IMR-90 (cell line): Measurements from ENCODE around the gene TGM1. TPM values are rescaled to one million over a fixed set of nuclear protein-coding genes. Genes with fewer than 3 reads are reported as not detected.

Source experiments
- ATAC-seq: fragments of 200-7000 bp; cut with Tn5 transposase; 2 replicates; pipeline ENCODE4 v1.9.1; 2020; ENCODE audit warnings: low read depth, mild to moderate bottlenecking, moderate library complexity
- BruUV-seq: library from RNA; stranded (reverse); fragments of 400-500 nt; replicated peaks from 2 replicates; lab custom pipeline; 2021; lab: Mats Ljungman, UMichigan
- CTCF ChIA-PET: fragments of 300-600 bp; formaldehyde crosslinking; extraction: SDS; loops from one replicate; lab custom pipeline; 2021; ENCODE audit warnings: antibody characterized with exemption; lab: Yijun Ruan, JAX
- POLR2A ChIA-PET: fragments of 300-600 bp; sonication (Branson Sonifier 250); formaldehyde crosslinking; loops from one replicate; lab custom pipeline; 2022; ENCODE audit warnings: antibody characterized with exemption; ENCODE audit not compliant: unreplicated experiment; lab: Charles Lee
- DNase-seq: peaks from one replicate; pipeline ENCODE4 v3.0.0; 2013
- H2AFZ ChIP-seq: replicated peaks from 2 replicates; pipeline ENCODE3; 2013; ENCODE audit warnings: low read length, mild to moderate bottlenecking; ENCODE audit not compliant: poor library complexity
- H2AK5ac ChIP-seq: 2 replicates; pipeline ENCODE4 v1.6.1; 2013; ENCODE audit warnings: low read depth, low read length, inconsistent platforms
- H2AK9ac ChIP-seq: replicated peaks from 2 replicates; pipeline ENCODE3; 2013; ENCODE audit warnings: mild to moderate bottlenecking, low read depth, low read length, moderate library complexity; ENCODE audit not compliant: poor library complexity
- H2BK120ac ChIP-seq: 2 replicates; pipeline ENCODE4 v1.6.1; 2013; ENCODE audit warnings: low read depth, low read length, inconsistent platforms
- H2BK15ac ChIP-seq: 3 replicates; pipeline ENCODE4 v1.6.1; 2013; ENCODE audit warnings: low read depth, low read length, inconsistent platforms
- H2BK20ac ChIP-seq: 2 replicates; pipeline ENCODE4 v1.6.1; 2013; ENCODE audit warnings: low read depth, mild to moderate bottlenecking, inconsistent platforms, low read length, moderate library complexity
- H2BK5ac ChIP-seq: 2 replicates; pipeline ENCODE4 v1.6.1; 2013; ENCODE audit warnings: mild to moderate bottlenecking, low read depth, low read length, inconsistent platforms; ENCODE audit not compliant: poor library complexity, severe bottlenecking
- H3K14ac ChIP-seq: replicated peaks from 2 replicates; pipeline ENCODE4 v1.6.1; 2013; ENCODE audit warnings: low read depth, low read length, inconsistent platforms
- H3K18ac ChIP-seq: 2 replicates; pipeline ENCODE4 v1.6.1; 2013; ENCODE audit warnings: low read depth, low read length, control low read depth
- H3K23ac ChIP-seq: 2 replicates; pipeline ENCODE4 v1.6.1; 2013; ENCODE audit warnings: low read depth, low read length, inconsistent platforms
- H3K27ac ChIP-seq: 2 replicates; pipeline ENCODE4 v1.5.1; 2013; ENCODE audit warnings: mild to moderate bottlenecking, control low read depth, low read length; ENCODE audit not compliant: insufficient read depth
- H3K27me3 ChIP-seq: 2 replicates; pipeline ENCODE4 v1.6.1; 2013; ENCODE audit warnings: low read length; ENCODE audit not compliant: control insufficient read depth, insufficient read depth
- H3K36me3 ChIP-seq: 2 replicates; pipeline ENCODE4 v1.6.1; 2013; ENCODE audit warnings: low read length, mixed read lengths; ENCODE audit not compliant: control insufficient read depth, insufficient read depth
- H3K4ac ChIP-seq: 2 replicates; pipeline ENCODE4 v1.6.1; 2013; ENCODE audit warnings: low read depth, low read length, inconsistent platforms
- H3K4me1 ChIP-seq: 2 replicates; pipeline ENCODE4 v1.6.1; 2013; ENCODE audit warnings: low read length, mixed read lengths; ENCODE audit not compliant: control insufficient read depth, insufficient read depth
- H3K4me2 ChIP-seq: 2 replicates; pipeline ENCODE4 v1.6.1; 2013; ENCODE audit warnings: low read depth, mild to moderate bottlenecking, control low read depth, low read length, moderate library complexity
- H3K4me3 ChIP-seq: 2 replicates; pipeline ENCODE4 v1.5.1; 2013; ENCODE audit warnings: low read depth, mild to moderate bottlenecking, control low read depth, low read length, moderate library complexity; ENCODE audit not compliant: insufficient read depth
- H3K56ac ChIP-seq: 2 replicates; pipeline ENCODE4 v1.6.1; 2013; ENCODE audit warnings: low read length, inconsistent platforms; ENCODE audit not compliant: insufficient read depth; ENCODE audit errors: extremely low read depth
- H3K79me1 ChIP-seq, 2 experiments: 2 replicates each; pipeline ENCODE4 v1.6.1; 2013; ENCODE audit warnings: low read length in 2 of 2, inconsistent platforms in 1 of 2, low read depth in 1 of 2
- H3K9ac ChIP-seq: 2 replicates; pipeline ENCODE4 v1.6.1; 2013; ENCODE audit warnings: low read depth, low read length, control low read depth
- H3K9me1 ChIP-seq: 2 replicates; pipeline ENCODE4 v1.6.1; 2013; ENCODE audit warnings: low read length, inconsistent platforms; ENCODE audit not compliant: insufficient read depth
- H3K9me3 ChIP-seq: 2 replicates; pipeline ENCODE4 v1.6.1; 2013; ENCODE audit warnings: low read length; ENCODE audit not compliant: control insufficient read depth, insufficient read depth
- H4K20me1 ChIP-seq: 2 replicates; pipeline ENCODE4 v1.6.1; 2013; ENCODE audit warnings: low read length, inconsistent platforms; ENCODE audit not compliant: insufficient read depth
- H4K5ac ChIP-seq: 2 replicates; pipeline ENCODE4 v1.6.1; 2013; ENCODE audit warnings: mild to moderate bottlenecking, low read depth, low read length, control low read depth
- H4K8ac ChIP-seq, 2 experiments: 2 replicates each; pipeline ENCODE4 v1.6.1; 2013; ENCODE audit warnings: low read depth in 2 of 2, low read length in 2 of 2, control low read depth in 1 of 2, inconsistent platforms in 1 of 2
- H4K91ac ChIP-seq: 2 replicates; pipeline ENCODE4 v1.6.1; 2013; ENCODE audit warnings: low read depth, low read length, inconsistent platforms; ENCODE audit not compliant: insufficient read depth
- CEBPB ChIP-seq: IDR thresholded peaks from 2 replicates; pipeline ENCODE4 v1.6.1; 2012; ENCODE audit warnings: low read depth, low read length, improper control_type of control experiment
- CHD1 ChIP-seq: IDR thresholded peaks from 2 replicates; pipeline ENCODE4 v1.6.1; 2012; ENCODE audit warnings: low read depth, low read length, improper control_type of control experiment
- MXI1 ChIP-seq: IDR thresholded peaks from 2 replicates; pipeline ENCODE4 v1.6.1; 2012; ENCODE audit warnings: low read depth, mild to moderate bottlenecking, low read length, moderate library complexity, borderline replicate concordance
- POLR2A ChIP-seq: IDR thresholded peaks from 2 replicates; pipeline ENCODE4 v1.6.1; 2012; ENCODE audit warnings: mild to moderate bottlenecking, low read depth, low read length
- RCOR1 ChIP-seq: IDR thresholded peaks from 2 replicates; pipeline ENCODE4 v1.6.1; 2012; ENCODE audit warnings: mild to moderate bottlenecking, low read length, improper control_type of control experiment; ENCODE audit not compliant: insufficient replicate concordance
- SMC3 ChIP-seq: fragments of 150-350 bp; IDR thresholded peaks from 2 replicates; pipeline ENCODE4 v1.6.1; 2016; ENCODE audit warnings: low read depth, mild to moderate bottlenecking, antibody characterized with exemption, low read length, moderate library complexity
- WGBS, 2 experiments: methylation state at CpG; one replicate each; pipeline versions ENCODE4 v1.1.5 to v1.1.7; 2013; ENCODE audit warnings: missing lambda C conversion rate in 2 of 2; ENCODE audit not compliant: insufficient read length in 1 of 2; ENCODE audit errors: extremely low coverage in 2 of 2; 5-methylcytosine and 5-hydroxymethylcytosine counted together
- dilution Hi-C: fragments of 300-500 bp; cut with HindIII; formaldehyde crosslinking; loops from one replicate; pipeline ENCODE4 v1.14.3; 2018; ENCODE audit warnings: low sequenced_read_pairs; ENCODE audit not compliant: unreplicated experiment
- in situ Hi-C: fragments of 300-500 bp; cut with MboI; formaldehyde crosslinking; loops from 3 replicates; pipeline ENCODE4 v1.14.3; 2019; ENCODE audit warnings: low sequenced_read_pairs, inconsistent platforms, mixed read lengths
- intact Hi-C: fragments of 100-400 bp; cut with micrococcal nuclease; formaldehyde crosslinking; loops from 2 replicates; pipeline ENCODE4 v1.10.0; 2022
- polyA plus RNA-seq, 3 experiments: library from polyadenylated mRNA; depleted of rRNA; stranded (reverse); fragments of >200 nt; gene quantifications; 2 replicates each; pipeline ENCODE4 v1.2.3, GENCODE V29; 2012; ENCODE audit warnings: low replicate concordance in 1 of 3
- total RNA-seq: library from RNA; depleted of rRNA; stranded (reverse); fragments of >200 nt; gene quantifications from 2 replicates; pipeline ENCODE4 v1.2.3, GENCODE V29; 2012

The TGM1 gene
- total and polyA plus RNA-seq, 2 of the 4 experiments (the other 2 are of a cell fraction) = 0.72 to 3.3 TPM

- TF ChIP-seq SMC3 = no peak
- TF ChIP-seq MXI1 = no peak
- no peak for TF ChIP-seq RCOR1
- TF ChIP-seq CEBPB = no peak
Measured at GRCh38 chr14:24238123-24238522, 24.9 kb downstream of the TGM1 start (continued).

- dilution Hi-C loops = no loop called here
- no peak overlapping the region for H4K91ac ChIP-seq
- ChIA-PET CTCF (no interaction called here), POLR2A (no interaction called here)
- no peak overlapping the region for H3K18ac ChIP-seq
- peaks cover 44% of the 10 kb centered on the region for H3K36me3 ChIP-seq
- no peak overlapping the region for H4K5ac ChIP-seq
- H4K20me1 ChIP-seq = peaks cover 4% of the 10 kb centered on the region
- no peak overlapping the region for H3K27ac ChIP-seq
- no peak overlapping the region for H2BK5ac ChIP-seq
- H3K4me2 ChIP-seq = no peak overlapping the region
- H3K4me1 ChIP-seq = peaks cover 15% of the 10 kb centered on the region
- H2BK120ac ChIP-seq = no peak overlapping the region
- H3K9me3 ChIP-seq = no peaks in the 10 kb centered on the region
- no peak for ATAC-seq
- in situ Hi-C loops = loop anchor here (10.0 kb wide), 1 partner anchor 197 kb away; no protein-coding TSS in a partner anchor
- H2AFZ ChIP-seq = no peak overlapping the region
- H3K9me1 ChIP-seq = peaks cover 30% of the 10 kb centered on the region
- H4K8ac ChIP-seq = no peak overlapping the region
- H2BK15ac ChIP-seq = no peak overlapping the region
- H3K56ac ChIP-seq = no peak overlapping the region
- H2AK5ac ChIP-seq = no peak overlapping the region
- no TSS peak for BruUV-seq
- H3K9ac ChIP-seq = no peak overlapping the region
- no peak for DNase-seq
- H3K14ac ChIP-seq = no peak overlapping the region
- intact Hi-C loops = no loop called here
- 100% methylated on average over 1 of the region's 2 CpGs; no CpG with 5 or more reads in 1 of the 2 experiments for WGBS, 2 experiments
- no peak overlapping the region for H2BK20ac ChIP-seq
- H3K4ac ChIP-seq = no peak overlapping the region
- peaks cover 64 to 90% of the 10 kb centered on the region in 2 experiments for H3K79me1 ChIP-seq
- no peak overlapping the region for H2AK9ac ChIP-seq
- H3K4me3 ChIP-seq = no peak overlapping the region
- TF ChIP-seq POLR2A (no peak), CHD1 (no peak)
- H3K23ac ChIP-seq = no peak overlapping the region
- no peaks in the 10 kb centered on the region for H3K27me3 ChIP-seq
Measured at GRCh38 chr14:24237463-24237955, 25.5 kb downstream of the TGM1 start.
